ENCODE data around the gene GABRA4.

- TF ChIP-seq, protein P1, sequence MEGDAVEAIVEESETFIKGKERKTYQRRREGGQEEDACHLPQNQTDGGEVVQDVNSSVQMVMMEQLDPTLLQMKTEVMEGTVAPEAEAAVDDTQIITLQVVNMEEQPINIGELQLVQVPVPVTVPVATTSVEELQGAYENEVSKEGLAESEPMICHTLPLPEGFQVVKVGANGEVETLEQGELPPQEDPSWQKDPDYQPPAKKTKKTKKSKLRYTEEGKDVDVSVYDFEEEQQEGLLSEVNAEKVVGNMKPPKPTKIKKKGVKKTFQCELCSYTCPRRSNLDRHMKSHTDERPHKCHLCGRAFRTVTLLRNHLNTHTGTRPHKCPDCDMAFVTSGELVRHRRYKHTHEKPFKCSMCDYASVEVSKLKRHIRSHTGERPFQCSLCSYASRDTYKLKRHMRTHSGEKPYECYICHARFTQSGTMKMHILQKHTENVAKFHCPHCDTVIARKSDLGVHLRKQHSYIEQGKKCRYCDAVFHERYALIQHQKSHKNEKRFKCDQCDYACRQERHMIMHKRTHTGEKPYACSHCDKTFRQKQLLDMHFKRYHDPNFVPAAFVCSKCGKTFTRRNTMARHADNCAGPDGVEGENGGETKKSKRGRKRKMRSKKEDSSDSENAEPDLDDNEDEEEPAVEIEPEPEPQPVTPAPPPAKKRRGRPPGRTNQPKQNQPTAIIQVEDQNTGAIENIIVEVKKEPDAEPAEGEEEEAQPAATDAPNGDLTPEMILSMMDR (IDR thresholded peaks at IDR 0.05) = no peak
- TF ChIP-seq EP300 (IDR thresholded peaks at IDR 0.05) (no peak), POLR2A (IDR thresholded peaks at IDR 0.05) (no peak), POLR2AphosphoS5 (IDR thresholded peaks at IDR 0.05) (no peak)
Observed at GRCh38 chr4:46890056-46890455, 103.3 kb downstream of the GABRA4 start.
